Lung (tissue), 12 donors: Measurements from ENCODE around the gene LRRD1. TPM values are rescaled to one million over a fixed set of nuclear protein-coding genes. Genes with fewer than 3 reads are reported as not detected.

Experiments used
- ATAC-seq: fragments of 200-7000 bp; cut with Tn5 transposase; one replicate; pipeline ENCODE4 v1.9.1; 2020; ENCODE audit warnings: moderate number of reproducible peaks; ENCODE audit not compliant: insufficient read depth, low FRiP score
- DNase-seq, 3 donors: peaks; one replicate each; pipeline ENCODE4 v3.0.0-alpha.2; 2013 to 2017
- H3K27ac ChIP-seq, 2 donors: one replicate each; pipeline ENCODE4 v1.5.1; 2013; ENCODE audit warnings: mild to moderate bottlenecking in 2 of 2, moderate library complexity in 2 of 2, control low read depth in 1 of 2, inconsistent platforms in 1 of 2, low read depth in 1 of 2, low read length in 1 of 2
- H3K27me3 ChIP-seq, 3 donors: one replicate each; pipeline ENCODE4 v1.5.1; 2013; ENCODE audit warnings: low read length in 2 of 3; ENCODE audit not compliant: control insufficient read depth in 3 of 3, insufficient read depth in 3 of 3
- H3K36me3 ChIP-seq, 4 donors: one replicate each; pipeline ENCODE4 v1.5.1; 2013; ENCODE audit warnings: low read length in 4 of 4, mild to moderate bottlenecking in 1 of 4, moderate library complexity in 1 of 4; ENCODE audit not compliant: control insufficient read depth in 4 of 4, insufficient read depth in 4 of 4
- H3K4me1 ChIP-seq, 5 donors: one replicate each; pipeline ENCODE4 v1.5.1; 2013; ENCODE audit warnings: low read length in 5 of 5, mild to moderate bottlenecking in 2 of 5, moderate library complexity in 1 of 5; ENCODE audit not compliant: control insufficient read depth in 5 of 5, insufficient read depth in 5 of 5
- H3K4me3 ChIP-seq: one replicate; pipeline ENCODE4 v1.5.1; 2013; ENCODE audit warnings: mild to moderate bottlenecking, control low read depth, moderate library complexity
- H3K9ac ChIP-seq, 2 donors: one replicate each; pipeline ENCODE4 v1.5.1; 2013; ENCODE audit warnings: low read length in 2 of 2, control low read depth in 1 of 2; ENCODE audit not compliant: insufficient read depth in 1 of 2
- H3K9me3 ChIP-seq, 4 donors: one replicate each; pipeline ENCODE4 v1.5.1; 2013; ENCODE audit warnings: low read length in 3 of 4, mild to moderate bottlenecking in 1 of 4, moderate library complexity in 1 of 4; ENCODE audit not compliant: control insufficient read depth in 4 of 4, insufficient read depth in 3 of 4
- CTCF ChIP-seq: IDR thresholded peaks from 2 replicates; pipeline ENCODE4 v1.5.1; 2012; ENCODE audit warnings: mild to moderate bottlenecking; ENCODE audit errors: control extremely low read depth, extremely low read depth
- WGBS, 2 donors: extraction: QIAGEN DNeasy Blood & Tissue Kit; methylation state at CpG; one replicate each; pipeline ENCODE4 v1.1.7; 2013; 5-methylcytosine and 5-hydroxymethylcytosine counted together
- polyA plus RNA-seq, 2 donors: library from polyadenylated mRNA; stranded (reverse); fragments of 200-250 nt; gene quantifications; one replicate each; pipeline ENCODE4 v1.2.1, GENCODE V29; 2013
- total RNA-seq, 2 donors: library from RNA; depleted of rRNA in 1 of 2; stranded (reverse); fragments of >200 nt in 1 of 2; gene quantifications; one replicate each; pipeline ENCODE4 v1.2.1, GENCODE V29; 2014 to 2021
- donor health status: control.
- donor health status: control.
- donor health status: Bipolar disorder and iron deficiency.
- donor health status: healthy.
- donor health status: DM: yes; HTN: yes; CAD: no.

The LRRD1 gene
- total and polyA plus RNA-seq, 4 donors = 0.06 to 0.63 (median 0.06) TPM; not detected in 1

DNA sequence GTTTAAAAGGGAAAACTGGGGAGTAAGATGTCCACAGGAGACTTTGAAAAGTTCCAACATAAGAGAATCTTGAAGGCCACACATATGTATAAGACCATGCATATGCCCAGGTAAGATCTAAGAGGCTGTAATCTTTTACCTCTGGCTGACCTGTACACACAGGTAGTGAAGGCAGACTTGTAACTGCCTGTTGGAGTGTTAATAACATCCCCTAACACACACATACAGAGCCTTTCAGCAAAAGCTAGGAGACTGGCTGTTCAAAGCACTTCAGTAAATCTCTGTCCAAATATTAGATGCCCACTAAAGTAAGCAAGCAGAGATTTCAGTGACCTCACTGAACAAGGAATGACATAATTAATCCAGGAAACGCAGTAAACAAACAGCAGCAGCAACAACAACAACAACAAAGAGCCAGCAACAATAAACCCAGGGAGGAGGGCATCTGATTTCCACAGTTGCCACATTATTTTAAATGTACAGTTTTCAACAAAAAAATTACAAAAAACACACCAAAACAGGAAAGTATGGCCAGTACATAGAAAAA lies 59.7 kb downstream of the LRRD1 start:
- no peak for TF ChIP-seq CTCF
- 80 to 96% methylated on average over 1 of the region's 1 CpG for WGBS, 2 donors
- H3K4me1 ChIP-seq = no peaks in the 10 kb centered on the region
- no peak overlapping the region for H3K4me3 ChIP-seq
- H3K9me3 ChIP-seq = peaks cover 0 to 4% (median 1%) of the 10 kb centered on the region in 4 donors
- H3K9ac ChIP-seq = no peak overlapping the region
- H3K36me3 ChIP-seq = peaks cover 10 to 49% (median 39%) of the 10 kb centered on the region in 4 donors
- DNase-seq (peak in 1 of 3 donors; percentile 4), ATAC-seq (no peak)
- H3K27me3 ChIP-seq = no peaks in the 10 kb centered on the region
- H3K27ac ChIP-seq = no peak overlapping the region

DNA sequence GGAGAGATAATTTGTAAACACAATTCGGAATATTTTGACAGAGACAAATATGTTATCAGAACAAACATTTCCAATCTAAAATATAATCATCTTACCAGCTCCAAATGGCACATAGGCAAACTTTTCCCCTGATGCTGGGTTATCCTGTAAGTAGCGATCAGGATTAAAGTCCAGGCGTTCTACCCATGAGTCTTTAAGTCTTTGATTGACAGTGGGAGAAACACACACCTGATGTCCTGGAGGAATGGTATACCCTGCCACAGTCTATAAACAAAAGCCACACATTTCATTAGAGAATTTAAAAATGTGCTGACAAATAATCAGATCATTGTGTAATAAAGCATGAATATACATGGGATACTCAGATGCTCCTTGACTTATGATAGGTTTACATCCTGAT lies 62.0 kb downstream of the LRRD1 start:
- Histone ChIP-seq H3K27me3 (no peaks in the 10 kb centered on the region), H3K27ac (no peak overlapping the region), H3K9ac (no peak overlapping the region), H3K36me3 (peaks cover 8 to 35% (median 22%) of the 10 kb centered on the region in 4 donors), H3K4me3 (no peak overlapping the region), H3K9me3 (peaks cover 0 to 2% (median under 1%) of the 10 kb centered on the region in 4 donors), H3K4me1 (no peaks in the 10 kb centered on the region)
- ATAC-seq (no peak), DNase-seq (no peak)
- 90 to 93% methylated on average over 3 of the region's 3 CpGs for WGBS, 2 donors
- no peak for TF ChIP-seq CTCF

DNA sequence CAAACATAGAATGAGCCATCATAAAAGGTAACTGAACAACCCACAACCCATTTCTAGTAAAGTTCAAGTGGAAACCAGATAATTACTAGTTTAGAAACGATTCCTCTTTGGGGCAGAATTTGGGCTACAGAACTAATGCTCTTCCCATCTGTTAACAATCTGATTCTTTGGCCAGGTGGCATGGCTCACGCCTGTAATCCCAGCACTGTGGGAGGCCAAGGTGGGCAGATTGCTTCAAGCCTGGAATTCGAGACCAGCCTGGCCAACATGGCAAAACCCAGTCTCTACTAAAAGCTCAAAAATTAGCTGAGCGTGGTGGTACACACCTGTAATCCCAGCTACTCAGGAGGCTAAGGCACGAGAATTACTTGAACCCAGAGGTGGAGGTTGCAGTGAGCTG lies 63.1 kb downstream of the LRRD1 start:
- TF ChIP-seq CTCF = no peak
- Histone ChIP-seq H3K9ac (no peak overlapping the region), H3K27me3 (no peaks in the 10 kb centered on the region), H3K9me3 (no peaks in the 10 kb centered on the region), H3K27ac (no peak overlapping the region), H3K36me3 (peaks cover 10 to 24% (median 15%) of the 10 kb centered on the region in 4 donors), H3K4me1 (peaks cover 0 to 2% (median 0%) of the 10 kb centered on the region in 5 donors), H3K4me3 (no peak overlapping the region)
- no peak for DNase-seq
- WGBS, 2 donors = 97 to 98% methylated on average over 5 of the region's 5 CpGs
- ATAC-seq = no peak

DNA sequence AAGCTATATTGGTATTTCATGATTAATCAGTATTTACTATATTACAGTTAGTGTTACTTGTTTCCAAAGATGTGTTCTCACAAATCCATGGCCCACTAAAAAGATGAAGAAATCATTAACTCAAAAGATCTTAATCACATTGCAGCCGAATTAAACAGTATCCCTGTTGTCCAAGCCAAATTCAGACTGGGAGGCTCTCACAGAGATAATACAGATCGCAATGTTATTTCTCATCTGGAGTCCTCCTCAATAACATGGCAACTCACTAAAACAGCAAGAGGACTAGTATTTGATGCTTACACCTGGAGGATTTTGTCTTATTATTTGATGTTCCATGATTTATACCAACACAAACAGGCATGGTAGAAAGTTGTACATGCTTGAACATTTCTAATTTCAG lies 68.1 kb downstream of the LRRD1 start:
- 89 to 96% methylated on average over 2 of the region's 2 CpGs for WGBS, 2 donors
- DNase-seq = no peak
- H3K9me3 ChIP-seq = no peaks in the 10 kb centered on the region

More for the DNA sequence above, 68.1 kb downstream of the LRRD1 start:
- ATAC-seq = no peak
- Histone ChIP-seq H3K4me1 (peaks cover 0 to 2% (median 0%) of the 10 kb centered on the region in 5 donors), H3K4me3 (no peak overlapping the region), H3K27me3 (no peaks in the 10 kb centered on the region), H3K36me3 (peaks cover 12 to 26% (median 17%) of the 10 kb centered on the region in 4 donors), H3K9ac (no peak overlapping the region), H3K27ac (no peak overlapping the region)
- TF ChIP-seq CTCF = no peak
